ENCODE results near the gene TPRG1L. TPM values are rescaled to one million over a fixed set of nuclear protein-coding genes. Genes with fewer than 3 reads are reported as not detected.

TPRG1L gene
- total RNA-seq, 1 donor from 2014 or later = 26.5 TPM

- Mint-ChIP-seq H3K9me3 (no peaks in the 10 kb centered on the region), H3K4me3 (no peak overlapping the region), H3K36me3 (ENCODE audit: low read depth) (no peaks in the 10 kb centered on the region), H3K27me3 (no peaks in the 10 kb centered on the region), H3K4me1 (peaks cover 4% of the 10 kb centered on the region), H3K27ac (no peak overlapping the region)
- ChIA-PET CTCF (no interaction called here), POLR2A (no interaction called here)
- ATAC-seq (ENCODE audit: low read depth) (no peak), DNase-seq (no peak)
- intact Hi-C loops (cut with micrococcal nuclease) = no loop called here
- TF ChIP-seq CTCF (IDR thresholded peaks at IDR 0.05) = no peak
These were observed 34.6 kb upstream of the TPRG1L start for GRCh38 chr1:3590139-3590763.

GRCh38 chr1:3590951-3591865 is 33.6 kb upstream of the TPRG1L start:
- ATAC-seq (ENCODE audit: low read depth) (no peak), DNase-seq (no peak)
- no peaks in the 10 kb centered on the region for H3K9me3 Mint-ChIP-seq
- ChIA-PET POLR2A (no interaction called here), CTCF (no interaction called here)
- no peaks in the 10 kb centered on the region for H3K27me3 Mint-ChIP-seq
- H3K4me1 Mint-ChIP-seq = peaks cover 4% of the 10 kb centered on the region
- no peaks in the 10 kb centered on the region for H3K36me3 Mint-ChIP-seq (ENCODE audit: low read depth)
- H3K27ac Mint-ChIP-seq = no peak overlapping the region
- TF ChIP-seq CTCF (IDR thresholded peaks at IDR 0.05) = no peak
- intact Hi-C loops (cut with micrococcal nuclease) = no loop called here
- no peak overlapping the region for H3K4me3 Mint-ChIP-seq

- H3K27me3 Mint-ChIP-seq = peaks cover 2% of the 10 kb centered on the region
- H3K4me3 Mint-ChIP-seq = no peak overlapping the region
- intact Hi-C loops (cut with micrococcal nuclease) = no loop called here
- H3K27ac Mint-ChIP-seq = no peak overlapping the region
- CTCF ChIA-PET = no interaction called here
- TF ChIP-seq CTCF (IDR thresholded peaks at IDR 0.05) = no peak
- H3K9me3 Mint-ChIP-seq = no peaks in the 10 kb centered on the region
- POLR2A ChIA-PET = interaction anchor here (0.6 kb wide), 1 partner anchor 262 kb away, joined by 4 read pairs; no protein-coding TSS in a partner anchor
- DNase-seq (no peak), ATAC-seq (ENCODE audit: low read depth) (peak; percentile 30)
- no peaks in the 10 kb centered on the region for H3K36me3 Mint-ChIP-seq (ENCODE audit: low read depth)
- H3K4me1 Mint-ChIP-seq = peaks cover 20% of the 10 kb centered on the region
These were observed 31.5 kb upstream of the TPRG1L start for GRCh38 chr1:3593334-3593733.

- TF ChIP-seq CTCF (IDR thresholded peaks at IDR 0.05) = no peak
- no peak overlapping the region for H3K4me3 Mint-ChIP-seq
- intact Hi-C loops (cut with micrococcal nuclease) = no loop called here
- H3K27me3 Mint-ChIP-seq = peaks cover 2% of the 10 kb centered on the region
- no peak overlapping the region for H3K27ac Mint-ChIP-seq
- ChIA-PET POLR2A (interaction anchor here (0.6 kb wide), 1 partner anchor 261 kb away, joined by 4 read pairs; no protein-coding TSS in a partner anchor), CTCF (no interaction called here)
- no peak for ATAC-seq (ENCODE audit: low read depth)
- H3K4me1 Mint-ChIP-seq = peaks cover 22% of the 10 kb centered on the region
- no peak for DNase-seq
- no peaks in the 10 kb centered on the region for H3K36me3 Mint-ChIP-seq (ENCODE audit: low read depth)
- H3K9me3 Mint-ChIP-seq = no peaks in the 10 kb centered on the region
These were observed 31.1 kb upstream of the TPRG1L start for GRCh38 chr1:3593745-3594144.

GRCh38 chr1:3594706-3595377 is 30.0 kb upstream of the TPRG1L start:
- no peak for TF ChIP-seq CTCF (IDR thresholded peaks at IDR 0.05)
- H3K9me3 Mint-ChIP-seq = no peaks in the 10 kb centered on the region
- H3K4me1 Mint-ChIP-seq = peaks cover 22% of the 10 kb centered on the region
- peaks cover 2% of the 10 kb centered on the region for H3K27me3 Mint-ChIP-seq
- no peak overlapping the region for H3K27ac Mint-ChIP-seq
- no peak for DNase-seq
- intact Hi-C loops (cut with micrococcal nuclease) = no loop called here
- no peaks in the 10 kb centered on the region for H3K36me3 Mint-ChIP-seq (ENCODE audit: low read depth)
- no peak for ATAC-seq (ENCODE audit: low read depth)
- ChIA-PET CTCF (no interaction called here), POLR2A (no interaction called here)
- no peak overlapping the region for H3K4me3 Mint-ChIP-seq
